HG02973 (cell line): ENCODE data around the gene SCPEP1.
"Not testable (repeated sequence)": the region's sequence is repeated elsewhere in the genome, so short reads cannot be mapped to it uniquely, and the experiment has no call there.

Experiments
- ATAC-seq: cut with Tn5 transposase; IDR thresholded peaks from one replicate; pipeline ENCODE4 v1.9.1; 2021; ENCODE audit warnings: moderate library complexity; ENCODE audit not compliant: unreplicated experiment

Gene SCPEP1

DNA sequence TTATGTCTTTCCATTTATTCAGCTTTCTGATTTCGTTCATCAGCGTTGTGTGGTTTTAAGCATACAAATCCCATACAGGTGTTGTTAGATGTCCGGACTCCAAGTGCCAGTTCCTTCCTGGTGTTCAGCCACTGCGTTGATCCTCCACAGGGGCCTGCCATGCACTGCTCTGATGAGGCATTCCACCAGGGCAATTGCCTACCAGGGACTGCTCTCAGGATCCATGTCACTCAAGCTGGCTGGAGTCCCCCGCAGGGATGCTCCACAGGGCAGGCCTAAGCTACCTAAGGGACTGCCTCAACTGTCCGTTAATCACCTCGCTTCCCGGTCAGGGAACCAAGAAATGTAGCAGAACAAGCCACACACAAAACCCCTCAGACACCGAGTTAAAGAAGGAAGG is 12.7 kb upstream of the SCPEP1 start:
- not testable (repeated sequence) for ATAC-seq

DNA sequence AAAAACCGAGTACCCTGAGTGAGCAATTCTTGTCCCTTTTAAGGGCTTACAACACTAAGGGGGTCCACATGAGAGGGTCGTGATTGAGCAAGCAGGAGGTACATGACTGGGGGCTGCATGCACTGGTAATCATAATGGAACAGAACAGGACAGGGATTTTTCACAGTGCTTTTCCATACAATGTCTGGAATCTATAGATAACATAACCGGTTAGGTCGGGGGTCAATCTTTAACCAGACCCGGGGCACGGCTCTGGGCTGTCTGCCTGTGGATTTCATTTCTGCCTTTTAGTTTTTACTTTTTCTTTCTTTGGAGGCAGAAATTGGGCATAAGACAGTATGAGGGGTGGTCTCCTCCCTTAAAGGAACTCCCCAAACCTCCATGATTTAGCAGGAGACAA is 12.2 kb upstream of the SCPEP1 start:
- not testable (repeated sequence) for ATAC-seq

DNA sequence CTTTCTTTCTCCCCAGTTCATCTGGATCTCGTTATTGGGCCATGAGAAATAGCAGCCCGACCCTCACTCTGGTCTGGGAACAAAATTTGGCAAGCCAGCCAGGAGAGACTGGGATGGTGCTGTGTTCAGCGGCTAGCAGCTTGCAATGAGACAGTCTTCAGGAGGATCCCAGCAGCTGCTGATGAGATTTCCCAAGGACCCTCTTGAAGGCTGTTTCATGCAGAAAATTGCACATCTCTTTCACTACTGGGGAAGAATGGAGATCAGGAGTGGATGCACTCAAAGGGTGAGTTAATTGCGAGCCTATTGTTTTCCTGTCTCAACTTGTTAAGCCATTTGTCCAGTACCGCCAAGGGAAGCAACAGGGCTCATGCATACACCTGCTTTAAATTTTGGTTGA is 11.6 kb upstream of the SCPEP1 start:
- ATAC-seq = no peak

DNA sequence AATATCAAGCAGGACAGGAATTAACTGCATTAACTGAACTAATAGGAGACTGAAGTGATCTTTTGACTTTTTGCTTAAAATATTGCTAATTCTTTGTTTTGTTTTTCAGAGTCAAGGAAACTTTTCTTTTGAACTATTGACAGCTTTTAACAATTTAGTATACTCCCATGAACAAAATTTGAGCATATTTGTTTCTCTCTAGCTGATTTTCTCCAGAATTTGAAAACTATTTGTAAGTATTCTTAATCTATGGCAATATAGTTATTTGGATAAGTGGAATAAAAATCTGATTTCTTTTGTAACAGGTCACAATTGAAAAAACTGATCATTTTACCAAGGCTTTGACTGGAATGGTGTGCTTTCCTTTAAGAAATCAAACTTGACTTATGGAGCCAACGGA is 7.0 kb upstream of the SCPEP1 start:
- no peak for ATAC-seq

GRCh38 chr17:56972111-56972730 is 5.7 kb upstream of the SCPEP1 start:
- no peak for ATAC-seq

- no peak for ATAC-seq
Measured at GRCh38 chr17:56973520-56973919, 4.4 kb upstream of the SCPEP1 start.

DNA sequence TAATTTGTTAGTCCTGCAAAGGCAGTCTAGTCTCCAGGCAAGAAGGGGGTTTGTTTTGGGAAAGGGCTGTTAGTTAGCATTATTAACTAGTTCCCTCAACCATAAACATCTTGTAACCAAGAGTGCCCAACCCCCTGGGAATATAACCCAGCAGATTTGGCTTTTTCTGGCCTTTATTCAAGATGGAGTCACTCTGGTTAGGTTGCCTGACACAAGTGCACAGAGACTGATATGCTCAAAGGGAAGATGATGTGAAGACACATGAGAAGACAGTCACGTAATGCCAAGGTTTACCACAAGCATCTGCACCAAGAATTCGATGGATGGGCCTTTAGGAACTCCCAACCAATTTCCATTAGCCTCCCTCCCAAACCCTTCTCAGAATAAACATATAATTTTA is 3.9 kb upstream of the SCPEP1 start:
- ATAC-seq = no peak

- no peak for ATAC-seq
Measured at GRCh38 chr17:56975656-56976055, 2.3 kb upstream of the SCPEP1 start.

- ATAC-seq = no peak
Measured at GRCh38 chr17:56976941-56977608, 856 bp upstream of the SCPEP1 start.

DNA sequence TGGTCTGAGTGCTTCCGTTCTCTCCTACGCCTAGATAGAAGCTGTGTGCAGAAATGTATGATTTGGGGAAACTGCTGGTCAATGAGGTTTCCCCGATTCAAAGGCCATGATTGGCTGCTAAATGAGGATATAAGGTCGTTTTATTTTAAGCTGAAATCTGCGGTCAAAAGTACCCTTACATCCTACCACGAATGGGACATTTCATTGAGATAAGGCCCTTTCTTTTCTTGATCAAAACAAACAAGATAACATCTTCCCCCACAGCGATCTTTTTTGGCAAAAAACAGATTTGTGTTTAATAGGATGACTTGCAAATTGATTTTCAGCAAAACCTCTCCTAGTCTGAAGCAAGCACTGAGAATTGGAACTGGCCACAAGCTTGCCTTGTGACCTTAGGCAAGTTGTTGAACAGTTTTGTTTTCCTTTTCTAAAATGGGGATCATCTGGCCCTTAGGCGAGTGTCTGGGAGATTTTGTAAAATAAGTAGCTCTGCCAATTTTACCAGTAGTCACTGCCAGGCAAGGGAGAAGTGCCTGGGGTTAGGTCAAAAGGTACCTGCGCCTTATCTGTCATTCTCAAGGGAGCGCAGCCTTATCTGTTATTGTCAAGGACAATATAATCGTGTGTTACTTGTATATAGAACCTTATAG is 635 bp downstream of the SCPEP1 start:
- ATAC-seq = no peak

- no peak for ATAC-seq
Measured at GRCh38 chr17:56979091-56979480, 1.2 kb downstream of the SCPEP1 start.

GRCh38 chr17:56980526-56980925 is 2.6 kb downstream of the SCPEP1 start:
- ATAC-seq = not testable (repeated sequence)

DNA sequence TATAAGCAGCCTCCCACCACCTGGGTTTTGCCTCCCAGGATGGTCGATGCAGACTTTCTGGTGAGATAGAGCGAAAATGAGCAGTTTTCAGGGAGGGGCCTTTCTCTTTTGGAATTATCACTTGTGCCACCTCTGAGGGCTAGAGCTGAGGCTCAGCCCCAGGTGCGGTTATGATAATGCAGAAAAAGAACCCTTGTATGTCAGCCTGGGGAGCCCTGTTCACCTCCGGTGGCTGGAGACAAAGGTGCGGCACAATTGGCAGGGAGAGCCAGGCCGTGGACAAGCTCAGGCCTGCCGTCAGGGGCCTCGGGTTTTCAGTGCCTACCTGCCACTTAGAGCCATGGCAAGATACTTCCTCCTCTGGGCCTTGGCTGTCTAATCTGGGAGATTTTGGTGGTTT is 4.4 kb downstream of the SCPEP1 start:
- no peak for ATAC-seq

- no peak for ATAC-seq
Measured at GRCh38 chr17:56983366-56983765, 5.4 kb downstream of the SCPEP1 start.

DNA sequence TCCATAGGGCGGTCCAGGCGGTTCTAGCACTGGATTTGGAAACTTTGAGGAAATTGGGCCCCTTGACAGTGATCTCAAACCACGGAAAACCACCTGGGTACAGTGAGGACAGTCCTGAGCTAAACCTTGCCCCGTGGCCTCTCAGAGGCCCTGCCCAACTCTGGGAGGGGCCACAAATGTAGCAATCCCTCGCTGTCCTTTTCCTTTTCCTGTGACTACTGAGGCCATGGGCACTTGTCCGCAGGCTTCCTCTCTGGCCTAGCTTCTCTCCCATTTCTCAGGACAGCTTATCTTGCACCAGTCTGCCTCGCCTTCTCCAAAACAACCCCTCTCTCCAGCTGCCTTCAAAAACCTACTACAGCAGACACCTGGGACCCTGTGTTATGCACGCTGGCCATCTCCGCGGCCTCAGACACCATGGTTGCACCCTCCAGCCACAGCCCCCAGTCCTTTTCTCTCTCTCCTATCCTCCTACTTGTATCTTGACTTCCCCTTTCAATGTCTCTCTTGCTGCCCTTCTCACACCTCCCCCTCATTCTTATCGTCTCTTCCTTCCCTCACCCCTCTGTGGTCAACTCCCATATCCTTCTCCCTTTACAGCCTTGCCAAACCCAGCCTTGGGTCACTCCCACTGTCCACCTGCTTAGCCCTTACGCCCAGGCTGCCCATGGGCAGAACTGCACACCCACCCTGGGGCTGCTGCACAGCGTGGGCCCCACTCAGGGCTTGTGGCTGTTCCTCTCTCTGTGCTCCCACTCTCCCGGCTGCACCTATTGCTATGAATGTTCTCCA is 7.6 kb downstream of the SCPEP1 start:
- no peak for ATAC-seq

DNA sequence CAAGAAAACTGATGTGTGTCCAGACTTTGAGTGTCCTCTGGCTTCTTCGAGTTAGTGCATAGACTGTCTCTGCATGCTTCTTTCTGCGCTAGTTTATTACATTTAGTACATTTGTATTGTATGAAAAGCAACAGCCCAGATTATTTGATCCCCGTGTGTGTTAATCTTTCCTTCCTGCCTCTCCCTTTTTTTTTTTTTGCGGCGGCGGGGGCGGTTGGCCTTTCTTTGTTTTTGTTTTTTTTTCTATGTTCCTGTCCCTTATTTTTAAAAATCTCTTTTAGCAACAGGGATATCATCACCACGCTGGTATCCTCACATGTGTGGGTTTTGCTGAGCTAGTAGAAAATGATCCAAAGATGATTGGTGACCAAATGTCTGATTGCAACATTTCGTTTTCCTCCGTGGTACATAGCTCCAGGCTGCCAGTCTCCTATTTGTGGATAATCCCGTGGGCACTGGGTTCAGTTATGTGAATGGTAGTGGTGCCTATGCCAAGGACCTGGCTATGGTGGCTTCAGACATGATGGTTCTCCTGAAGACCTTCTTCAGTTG is 9.4 kb downstream of the SCPEP1 start:
- no peak for ATAC-seq

DNA sequence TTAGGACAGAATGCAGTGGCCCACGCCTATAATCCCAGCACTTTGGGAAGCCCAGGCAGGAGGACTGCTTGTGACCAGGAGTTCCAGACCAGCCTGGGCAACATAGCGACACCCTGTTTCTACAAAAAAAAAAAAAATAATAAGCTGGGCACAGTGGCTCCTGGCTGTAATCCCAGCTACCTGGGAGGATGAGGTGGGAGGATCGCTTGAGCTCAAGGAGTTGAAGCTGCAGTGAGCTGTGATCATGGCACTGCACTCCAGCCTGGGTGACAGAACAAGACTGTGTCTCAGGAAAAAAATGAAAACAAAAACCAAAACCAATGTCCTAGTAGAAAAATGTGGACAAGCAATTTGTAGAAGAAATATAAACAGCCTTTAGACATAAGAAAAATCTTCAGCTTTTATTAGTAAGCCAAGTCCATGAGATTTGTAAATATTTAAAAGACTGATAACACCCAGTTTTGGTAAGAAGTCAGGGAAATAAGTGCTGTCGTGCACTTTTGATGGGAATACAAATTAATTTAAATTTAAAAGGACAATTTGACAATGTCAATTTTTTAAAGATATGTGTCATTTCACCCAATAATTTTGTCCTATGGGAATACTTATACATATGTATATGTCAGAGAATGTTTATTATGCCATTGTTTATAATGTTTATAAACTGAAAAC is 11.1 kb downstream of the SCPEP1 start:
- ATAC-seq = no peak

DNA sequence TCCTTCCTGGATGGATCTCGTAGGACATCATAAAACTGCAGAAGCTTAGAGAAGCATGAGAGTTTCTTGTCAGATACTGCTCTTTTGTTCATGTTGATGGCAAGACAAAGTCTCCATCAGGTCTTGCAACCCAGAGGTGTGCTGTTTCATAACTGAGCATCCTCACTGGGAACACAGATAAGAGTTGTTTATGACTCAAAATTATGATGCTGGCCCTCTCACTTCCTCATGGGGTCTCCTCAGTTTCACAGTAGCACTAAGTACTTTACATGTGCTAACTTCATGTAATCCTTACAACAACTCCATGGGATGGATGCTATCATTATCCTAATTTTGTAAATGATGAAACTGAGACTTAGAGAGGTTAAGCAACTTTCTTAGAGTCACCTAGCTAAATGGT is 14.4 kb downstream of the SCPEP1 start:
- ATAC-seq = no peak

DNA sequence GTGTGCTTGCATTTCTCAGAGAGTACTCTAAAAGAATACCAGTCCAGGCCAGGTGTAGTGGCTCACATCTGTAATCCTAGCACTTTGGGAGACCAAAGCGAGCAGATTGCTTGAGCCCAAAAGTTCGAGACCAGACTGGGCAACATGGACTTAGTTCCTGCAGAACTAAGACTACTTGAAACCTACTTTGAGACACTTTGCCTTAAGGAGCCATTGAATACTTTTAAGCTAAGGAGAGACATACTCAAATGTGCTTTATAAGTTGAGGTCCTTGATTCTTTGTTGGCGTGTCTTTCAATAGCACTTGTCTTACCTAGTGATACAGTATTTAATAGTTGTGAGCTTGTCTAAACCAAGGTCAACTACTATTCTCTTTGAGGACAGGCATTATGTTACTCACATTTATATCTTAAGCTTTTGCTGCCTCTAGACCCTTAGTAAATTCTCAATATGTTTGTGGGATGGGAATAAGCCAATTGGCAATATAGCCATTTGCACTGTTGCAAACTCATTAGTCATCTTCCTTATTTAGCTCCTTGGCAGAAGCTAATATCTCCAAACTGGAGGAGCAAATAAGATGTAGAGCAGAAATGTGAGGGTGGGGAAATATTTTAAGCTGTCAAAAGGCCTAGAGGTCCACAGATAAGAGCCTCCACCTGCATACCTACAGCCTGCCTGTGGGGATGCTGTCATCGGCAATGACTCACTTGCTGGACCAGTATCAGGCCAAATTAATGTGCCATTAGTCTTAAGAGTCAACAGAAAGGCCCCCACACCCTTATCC is 16.3 kb downstream of the SCPEP1 start:
- no peak for ATAC-seq

DNA sequence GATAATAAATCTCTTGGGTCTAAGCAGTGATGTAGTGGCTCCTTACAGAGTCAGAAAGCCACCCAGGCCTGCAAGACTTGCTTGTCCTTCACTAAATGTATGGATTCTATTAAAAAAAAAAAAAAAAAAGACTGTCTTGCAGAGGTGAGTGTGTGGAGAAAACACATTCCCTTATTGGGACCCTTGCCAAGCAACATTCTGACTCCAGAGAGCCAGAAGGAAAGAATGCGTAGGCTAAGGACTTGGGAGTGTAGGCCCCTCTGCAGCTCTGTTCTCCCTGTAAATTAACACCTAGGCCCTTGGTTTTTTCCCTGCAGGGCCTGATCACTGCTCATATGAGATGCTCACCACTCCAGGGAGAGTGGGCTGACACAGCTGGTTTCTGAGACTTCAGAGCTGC is 17.8 kb downstream of the SCPEP1 start:
- ATAC-seq = no peak
